Stimulated activated CD8-positive, alpha-beta memory T cell treated with anti-CD3 and anti-CD28 coated beads, Interleukin-7, amount 100 ng/mL, for 48 hours (primary cell): ENCODE data around the gene RPL5.
A peak's percentile ranks its signal among the peaks of the same experiment; 100 is the strongest.
"Not testable (repeated sequence)": the region's sequence is repeated elsewhere in the genome, so short reads cannot be mapped to it uniquely, and the experiment has no call there.

Experiments
- DNase-seq, 2 donors: peaks; one replicate each; pipeline ENCODE4 v3.0.0-alpha.2; 2020; ENCODE audit warnings: low read depth in 1 of 2; ENCODE audit errors: extremely low read depth in 1 of 2

RPL5 gene

GRCh38 chr1:92831762-92832536 lies at the start of gene RPL5:
TSS of gene RPL5 (plus strand) at chr1:92832040. CDS start at chr1:92832115, 75 bp downstream.
- peak; percentile 93 to 95 for DNase-seq

GRCh38 chr1:92783550-92783949 lies 48.3 kb upstream of the RPL5 start:
- DNase-seq: not testable (repeated sequence)

- peak; percentile 5 to 13 for DNase-seq
Observed at GRCh38 chr1:92784021-92784638, 47.7 kb upstream of the RPL5 start.

- DNase-seq: peak; percentile 29 to 61
Observed at GRCh38 chr1:92784639-92785500, 47.0 kb upstream of the RPL5 start, which contains the start of gene EVI5. TSS of gene EVI5 (minus strand) at chr1:92785108. CDS start at chr1:92736546, 48,562 bp downstream.

GRCh38 chr1:92786111-92786901 lies 45.5 kb upstream of the RPL5 start:
- DNase-seq: no peak

GRCh38 chr1:92790081-92790480 lies 41.8 kb upstream of the RPL5 start:
- no peak for DNase-seq

- no peak for DNase-seq
Observed at GRCh38 chr1:92790867-92791266, 41.0 kb upstream of the RPL5 start.

- DNase-seq: no peak
Observed at GRCh38 chr1:92791487-92792066, 40.3 kb upstream of the RPL5 start.

GRCh38 chr1:92792340-92792782 lies 39.5 kb upstream of the RPL5 start:
- DNase-seq: no peak

- DNase-seq: no peak
Observed at GRCh38 chr1:92795166-92795565, 36.7 kb upstream of the RPL5 start.

- no peak for DNase-seq
Observed at GRCh38 chr1:92797297-92797696, 34.5 kb upstream of the RPL5 start.

- no peak for DNase-seq
Observed at GRCh38 chr1:92797961-92798360, 33.9 kb upstream of the RPL5 start.

GRCh38 chr1:92803140-92803887 lies 28.5 kb upstream of the RPL5 start:
- no peak for DNase-seq

GRCh38 chr1:92804721-92805201 lies 27.1 kb upstream of the RPL5 start:
- DNase-seq: no peak

- DNase-seq: no peak
Observed at GRCh38 chr1:92805216-92805615, 26.6 kb upstream of the RPL5 start.

- no peak for DNase-seq
Observed at GRCh38 chr1:92808381-92808780, 23.5 kb upstream of the RPL5 start.

- no peak for DNase-seq
Observed at GRCh38 chr1:92816732-92817131, 15.1 kb upstream of the RPL5 start.

GRCh38 chr1:92817137-92817697 lies 14.6 kb upstream of the RPL5 start:
- no peak for DNase-seq
